Keratinocyte (primary cell): ENCODE results near the gene CEMIP2. TPM values are rescaled to one million over a fixed set of nuclear protein-coding genes. Genes with fewer than 3 reads are reported as not detected.
A peak's percentile ranks its signal among the peaks of the same experiment; 100 is the strongest.

Experiments
- DNase-seq: peaks from one replicate; pipeline ENCODE4 v3.0.0-alpha.2; 2011; ENCODE audit warnings: low read depth, missing footprints, low spot score
- FAIRE-seq: peaks from 2 replicates; lab custom pipeline; 2011; peaks lifted over from hg19 to GRCh38; lab: Jason Lieb, UNC
- H2AFZ ChIP-seq: 2 replicates; pipeline ENCODE4 v1.6.0; 2012; ENCODE audit warnings: low read length, control low read depth, inconsistent platforms; ENCODE audit not compliant: control insufficient read depth
- H3K27ac ChIP-seq: 2 replicates; pipeline ENCODE4 v1.5.1; 2011; ENCODE audit warnings: low read length; ENCODE audit not compliant: control insufficient read depth, insufficient read depth
- H3K27me3 ChIP-seq: 3 replicates; pipeline ENCODE4 v1.6.0; 2011; ENCODE audit warnings: low read length; ENCODE audit not compliant: control insufficient read depth, insufficient read depth; ENCODE audit errors: extremely low read depth
- H3K36me3 ChIP-seq, 2 experiments: 2 replicates in 1 of 2; 3 replicates in 1 of 2; pipeline ENCODE4 v1.5.1; 2011; ENCODE audit warnings: low read length in 2 of 2, mild to moderate bottlenecking in 1 of 2; ENCODE audit not compliant: control insufficient read depth in 2 of 2, insufficient read depth in 2 of 2; ENCODE audit errors: extremely low read depth in 1 of 2
- H3K4me1 ChIP-seq: 3 replicates; pipeline ENCODE4 v1.5.1; 2011; ENCODE audit warnings: low read length; ENCODE audit not compliant: control insufficient read depth, insufficient read depth; ENCODE audit errors: extremely low read depth
- H3K4me2 ChIP-seq: 3 replicates; pipeline ENCODE4 v1.6.0; 2011; ENCODE audit warnings: low read depth, low read length; ENCODE audit not compliant: control insufficient read depth, insufficient read depth; ENCODE audit errors: extremely low read depth
- H3K4me3 ChIP-seq, 3 experiments: fragments of 200-600 bp in 1 of 3; sonication (generic) in 1 of 3; 2 replicates in 2 of 3; 3 replicates in 1 of 3; pipeline ENCODE4 v1.5.1; 2011 to 2016; ENCODE audit warnings: low read length in 3 of 3, mild to moderate bottlenecking in 3 of 3, control low read depth in 2 of 3, inconsistent platforms in 1 of 3, low read depth in 1 of 3, mixed read lengths in 1 of 3, mixed run types in 1 of 3, moderate library complexity in 1 of 3; ENCODE audit not compliant: control insufficient read depth in 2 of 3, insufficient read depth in 2 of 3; ENCODE audit errors: extremely low read depth in 1 of 3
- H3K79me2 ChIP-seq: 2 replicates; pipeline ENCODE4 v1.6.0; 2012; ENCODE audit warnings: low read length; ENCODE audit not compliant: control insufficient read depth, insufficient read depth
- H3K9ac ChIP-seq: 3 replicates; pipeline ENCODE4 v1.6.0; 2011; ENCODE audit warnings: low read length; ENCODE audit not compliant: control insufficient read depth, insufficient read depth; ENCODE audit errors: extremely low read depth
- H3K9me1 ChIP-seq: 3 replicates; pipeline ENCODE4 v1.6.0; 2011; ENCODE audit warnings: low read length; ENCODE audit not compliant: control insufficient read depth, insufficient read depth; ENCODE audit errors: extremely low read depth
- H3K9me3 ChIP-seq: 2 replicates; pipeline ENCODE4 v1.5.1; 2012; ENCODE audit warnings: low read depth, low read length; ENCODE audit not compliant: control insufficient read depth
- H4K20me1 ChIP-seq: 3 replicates; pipeline ENCODE4 v1.6.0; 2011; ENCODE audit warnings: low read length; ENCODE audit not compliant: control insufficient read depth, insufficient read depth; ENCODE audit errors: extremely low read depth
- CTCF ChIP-seq, 3 experiments: IDR thresholded peaks in 1 of 3; conservative IDR thresholded peaks in 1 of 3; optimal IDR thresholded peaks in 1 of 3; 2 replicates in 2 of 3; 3 replicates in 1 of 3; pipeline versions ENCODE3 to v1.5.1; 2011; ENCODE audit warnings: low read length in 3 of 3, mild to moderate bottlenecking in 3 of 3, moderate library complexity in 2 of 3, control low read depth in 1 of 3, inconsistent platforms in 1 of 3; ENCODE audit not compliant: insufficient read depth in 2 of 3; ENCODE audit errors: extremely low read depth in 1 of 3
- EZH2 ChIP-seq: IDR thresholded peaks from one replicate; pipeline ENCODE4 v1.6.1; 2012; ENCODE audit warnings: inconsistent platforms, mild to moderate bottlenecking, low read length, moderate library complexity
- dilution Hi-C: fragments of 300-500 bp; cut with MboI; formaldehyde crosslinking; loops from one replicate; pipeline ENCODE4 v1.7.0; 2020; ENCODE audit warnings: low sequenced_read_pairs; ENCODE audit not compliant: extremely low pct_ligation_motif_present
- polyA plus RNA-seq, 5 experiments: library from polyadenylated mRNA; depleted of rRNA in 3 of 5; stranded (reverse) in 3 of 5; stranded (forward) in 1 of 5; unstranded in 1 of 5; fragments of >200 nt; gene quantifications; 1 replicate in 1 of 5; 2 replicates in 3 of 5; 3 replicates in 1 of 5; pipeline versions ENCODE4 v1.2.1 to v1.2.3, GENCODE V29; 2011 to 2012; ENCODE audit warnings: missing spikeins in 2 of 5, low read depth in 1 of 5, low replicate concordance in 1 of 5

Gene CEMIP2
- polyA plus RNA-seq, 1 donor (not counting 4 experiments of a cell fraction or from before 2014, with no cell fraction given) = 47.7 TPM

- dilution Hi-C loops = no loop called here
- no peaks in the 10 kb centered on the region for H3K9me3 ChIP-seq
These were observed 84.6 kb downstream of the CEMIP2 start for GRCh38 chr9:71683598-71684235.

GRCh38 chr9:71681708-71682272 lies 86.5 kb downstream of the CEMIP2 start:
- peak overlapping the region; percentile 24 for H3K27ac ChIP-seq
- DNase-seq = no peak
- H3K4me2 ChIP-seq = peak overlapping the region; percentile 29
- no peak overlapping the region for H3K4me3 ChIP-seq
- dilution Hi-C loops = no loop called here
- no peaks in the 10 kb centered on the region for H4K20me1 ChIP-seq
- no peaks in the 10 kb centered on the region for H3K9me1 ChIP-seq
- peak; percentile 91 for FAIRE-seq
- no peaks in the 10 kb centered on the region for H3K36me3 ChIP-seq
- peaks cover 53% of the 10 kb centered on the region for H3K4me1 ChIP-seq
- peak overlapping the region; percentile 35 for H2AFZ ChIP-seq
- H3K79me2 ChIP-seq = no peaks in the 10 kb centered on the region
- TF ChIP-seq CTCF (optimal IDR thresholded peaks at IDR 0.05 in 1 of 3, IDR thresholded peaks at IDR 0.05 in 1 of 3, conservative IDR thresholded peaks at IDR 0.05 in 1 of 3; ENCODE audit: extremely low read depth in 1 of 3, insufficient read depth in 2 of 3, low read length in 3 of 3) (no peak), EZH2 (no peak)
- no peaks in the 10 kb centered on the region for H3K9me3 ChIP-seq
- H3K27me3 ChIP-seq = no peaks in the 10 kb centered on the region
- no peak overlapping the region for H3K9ac ChIP-seq

More at GRCh38 chr9:71683598-71684235, 84.6 kb downstream of the CEMIP2 start:
- peak; percentile 81 for FAIRE-seq
- H3K9me1 ChIP-seq = no peaks in the 10 kb centered on the region
- H2AFZ ChIP-seq = no peak overlapping the region
- TF ChIP-seq EZH2 = no peak
- TF ChIP-seq CTCF (optimal IDR thresholded peaks at IDR 0.05 in 1 of 3, IDR thresholded peaks at IDR 0.05 in 1 of 3, conservative IDR thresholded peaks at IDR 0.05 in 1 of 3; ENCODE audit: extremely low read depth in 1 of 3, insufficient read depth in 2 of 3, low read length in 3 of 3) = peak; percentile 63 to 88 (median 78)
- no peak overlapping the region for H3K27ac ChIP-seq
- no peaks in the 10 kb centered on the region for H3K27me3 ChIP-seq
- no peak overlapping the region for H3K9ac ChIP-seq
- peaks cover 53% of the 10 kb centered on the region for H3K4me1 ChIP-seq
- H4K20me1 ChIP-seq = no peaks in the 10 kb centered on the region
- H3K79me2 ChIP-seq = no peaks in the 10 kb centered on the region
- H3K4me2 ChIP-seq = peak overlapping the region; percentile 30
- DNase-seq = peak; percentile 56
- peaks cover 0 to 3% of the 10 kb centered on the region in 2 experiments for H3K36me3 ChIP-seq
- H3K4me3 ChIP-seq = no peak overlapping the region
